Small intestine (tissue), 7 donors: ENCODE measurements around the gene GPR161. TPM values are rescaled to one million over a fixed set of nuclear protein-coding genes. Genes with fewer than 3 reads are reported as not detected.
A peak's percentile ranks its signal among the peaks of the same experiment; 100 is the strongest.

Source experiments
- DNase-seq, 2 donors: peaks; one replicate each; pipeline versions ENCODE4 v3.0.0 to v3.0.0-alpha.2; 2013
- FAIRE-seq: peaks from 2 replicates; lab custom pipeline; 2012; peaks lifted over from hg19 to GRCh38; lab: Jason Lieb, UNC
- H3K27ac ChIP-seq, 3 donors: one replicate each; pipeline ENCODE4 v1.5.1; 2013; ENCODE audit warnings: low read length in 2 of 3, mild to moderate bottlenecking in 2 of 3, control low read depth in 1 of 3, inconsistent platforms in 1 of 3, low read depth in 1 of 3, moderate library complexity in 1 of 3
- H3K27me3 ChIP-seq, 3 donors: one replicate each; pipeline ENCODE4 v1.6.1; 2013; ENCODE audit warnings: low read length in 3 of 3, inconsistent platforms in 1 of 3; ENCODE audit not compliant: control insufficient read depth in 3 of 3, insufficient read depth in 3 of 3
- H3K36me3 ChIP-seq, 3 donors: one replicate each; pipeline ENCODE4 v1.6.1; 2013; ENCODE audit warnings: low read length in 3 of 3, inconsistent platforms in 1 of 3, low read depth in 1 of 3, mild to moderate bottlenecking in 1 of 3, moderate library complexity in 1 of 3; ENCODE audit not compliant: control insufficient read depth in 3 of 3, insufficient read depth in 2 of 3
- H3K4me1 ChIP-seq, 3 donors: one replicate each; pipeline ENCODE4 v1.6.1; 2013; ENCODE audit warnings: low read length in 2 of 3, inconsistent platforms in 1 of 3, low read depth in 1 of 3, mild to moderate bottlenecking in 1 of 3, moderate library complexity in 1 of 3; ENCODE audit not compliant: control insufficient read depth in 3 of 3, insufficient read depth in 2 of 3
- H3K4me3 ChIP-seq, 3 donors: one replicate each; pipeline ENCODE4 v1.5.1; 2013; ENCODE audit warnings: low read length in 3 of 3, control low read depth in 1 of 3, inconsistent platforms in 1 of 3, low read depth in 1 of 3, mild to moderate bottlenecking in 1 of 3, moderate library complexity in 1 of 3
- H3K9me3 ChIP-seq, 2 donors: one replicate each; pipeline ENCODE4 v1.6.1; 2013; ENCODE audit warnings: low read depth in 1 of 2, low read length in 1 of 2; ENCODE audit not compliant: control insufficient read depth in 2 of 2, insufficient read depth in 1 of 2
- WGBS, 3 donors: extraction: QIAGEN DNeasy Blood & Tissue Kit; methylation state at CpG; one replicate each; pipeline ENCODE4 v1.1.7; 2013; 5-methylcytosine and 5-hydroxymethylcytosine counted together
- polyA plus RNA-seq, 4 donors: library from polyadenylated mRNA; stranded (reverse) in 3 of 4; unstranded in 1 of 4; fragments of 200-250 nt in 3 of 4; fragments of 120-200 nt in 1 of 4; gene quantifications; one replicate each; pipeline versions ENCODE4 v1.2.1 to v1.2.3, GENCODE V29; 2013
- donor health status: healthy with polysubstance abuse.
- donor health status: control.
- donor health status: control.
- donor health status: Bipolar disorder and iron deficiency.
- donor health status: healthy.

GPR161 gene
- polyA plus RNA-seq, 4 donors = under 0.01 to 4.1 (median 1.9) TPM

GRCh38 chr1:168091063-168091462, 45.7 kb downstream of the GPR161 start:
- FAIRE-seq (no peak), DNase-seq (no peak)
- Histone ChIP-seq H3K36me3 (peaks cover 0 to 29% (median 0%) of the 10 kb centered on the region in 3 donors), H3K27ac (no peak overlapping the region), H3K9me3 (no peaks in the 10 kb centered on the region), H3K4me1 (peaks cover 0 to 12% (median 0%) of the 10 kb centered on the region in 3 donors), H3K4me3 (no peak overlapping the region), H3K27me3 (no peaks in the 10 kb centered on the region)
- 93 to 98% (median 93%) methylated on average over 9 of the region's 9 CpGs for WGBS, 3 donors

GRCh38 chr1:168090395-168090794, 46.3 kb downstream of the GPR161 start:
- no peak for FAIRE-seq
- H3K4me3 ChIP-seq = no peak overlapping the region
- H3K4me1 ChIP-seq = peaks cover 0 to 12% (median 0%) of the 10 kb centered on the region in 3 donors
- no peaks in the 10 kb centered on the region for H3K9me3 ChIP-seq
- 90 to 92% (median 92%) methylated on average over 14 of the region's 14 CpGs for WGBS, 3 donors
- no peak for DNase-seq
- peaks cover 0 to 25% (median 0%) of the 10 kb centered on the region in 3 donors for H3K36me3 ChIP-seq
- no peak overlapping the region for H3K27ac ChIP-seq
- H3K27me3 ChIP-seq = no peaks in the 10 kb centered on the region

GRCh38 chr1:168089979-168090337, 46.8 kb downstream of the GPR161 start:
- H3K27me3 ChIP-seq = no peaks in the 10 kb centered on the region
- H3K4me3 ChIP-seq = no peak overlapping the region
- H3K9me3 ChIP-seq = no peaks in the 10 kb centered on the region
- H3K4me1 ChIP-seq = peaks cover 0 to 12% (median 0%) of the 10 kb centered on the region in 3 donors
- peaks cover 0 to 28% (median 0%) of the 10 kb centered on the region in 3 donors for H3K36me3 ChIP-seq
- no peak for FAIRE-seq
- H3K27ac ChIP-seq = no peak overlapping the region
- 86 to 92% (median 91%) methylated on average over 2 of the region's 2 CpGs for WGBS, 3 donors
- no peak for DNase-seq

GRCh38 chr1:168089326-168089978, 47.3 kb downstream of the GPR161 start:
- DNase-seq (peak in 1 of 2 donors; percentile 39), FAIRE-seq (no peak)
- Histone ChIP-seq H3K9me3 (no peaks in the 10 kb centered on the region), H3K36me3 (peaks cover 0 to 31% (median 0%) of the 10 kb centered on the region in 3 donors), H3K27ac (no peak overlapping the region), H3K4me1 (peaks cover 0 to 12% (median 0%) of the 10 kb centered on the region in 3 donors), H3K4me3 (no peak overlapping the region), H3K27me3 (no peaks in the 10 kb centered on the region)
- 87 to 95% (median 89%) methylated on average over 13 of the region's 13 CpGs for WGBS, 3 donors

GRCh38 chr1:168088511-168089325, 48.0 kb downstream of the GPR161 start:
- Histone ChIP-seq H3K4me1 (peaks cover 0 to 12% (median 0%) of the 10 kb centered on the region in 3 donors), H3K27me3 (no peaks in the 10 kb centered on the region), H3K27ac (peak overlapping the region in 1 of 3 donors; percentile 6), H3K4me3 (no peak overlapping the region), H3K9me3 (no peaks in the 10 kb centered on the region), H3K36me3 (peaks cover 0 to 31% (median 0%) of the 10 kb centered on the region in 3 donors)
- WGBS, 3 donors = 84 to 90% (median 86%) methylated on average over 14 of the region's 14 CpGs
- FAIRE-seq (no peak), DNase-seq (peak in 1 of 2 donors; percentile 44)

GRCh38 chr1:168087696-168088095, 49.0 kb downstream of the GPR161 start:
- 93 to 96% (median 95%) methylated on average over 10 of the region's 10 CpGs for WGBS, 3 donors
- peaks cover 0 to 31% (median 0%) of the 10 kb centered on the region in 3 donors for H3K36me3 ChIP-seq
- H3K27me3 ChIP-seq = no peaks in the 10 kb centered on the region
- H3K9me3 ChIP-seq = no peaks in the 10 kb centered on the region
- H3K4me1 ChIP-seq = peaks cover 0 to 12% (median 0%) of the 10 kb centered on the region in 3 donors
- DNase-seq = no peak
- no peak overlapping the region for H3K4me3 ChIP-seq
- no peak for FAIRE-seq
- H3K27ac ChIP-seq = no peak overlapping the region

- FAIRE-seq = no peak
- no peak overlapping the region for H3K27ac ChIP-seq
Observed at GRCh38 chr1:168086438-168086837, 50.3 kb downstream of the GPR161 start.

GRCh38 chr1:168085401-168085872, 51.3 kb downstream of the GPR161 start:
- no peak for DNase-seq
- FAIRE-seq = no peak
- no peak overlapping the region for H3K27ac ChIP-seq

More at GRCh38 chr1:168086438-168086837, 50.3 kb downstream of the GPR161 start:
- H3K9me3 ChIP-seq = no peaks in the 10 kb centered on the region
- H3K4me3 ChIP-seq = no peak overlapping the region
- peaks cover 0 to 12% (median 0%) of the 10 kb centered on the region in 3 donors for H3K4me1 ChIP-seq
- WGBS, 3 donors = 70 to 73% (median 71%) methylated on average over 2 of the region's 2 CpGs
- peaks cover 0 to 33% (median 0%) of the 10 kb centered on the region in 3 donors for H3K36me3 ChIP-seq
- no peaks in the 10 kb centered on the region for H3K27me3 ChIP-seq
- DNase-seq = no peak

More at GRCh38 chr1:168085401-168085872, 51.3 kb downstream of the GPR161 start:
- WGBS, 3 donors = 74 to 83% (median 81%) methylated on average over 16 of the region's 16 CpGs
- peaks cover 0 to 30% (median 0%) of the 10 kb centered on the region in 3 donors for H3K36me3 ChIP-seq
- no peaks in the 10 kb centered on the region for H3K27me3 ChIP-seq
- peaks cover 0 to 12% (median 0%) of the 10 kb centered on the region in 3 donors for H3K4me1 ChIP-seq
- H3K4me3 ChIP-seq = no peak overlapping the region
- no peaks in the 10 kb centered on the region for H3K9me3 ChIP-seq
